HG02840 (cell line): ENCODE results near the gene STK39.
A peak's percentile ranks its signal among the peaks of the same experiment; 100 is the strongest.

Experiments
- ATAC-seq: cut with Tn5 transposase; IDR thresholded peaks from one replicate; pipeline ENCODE4 v1.9.1; 2021; ENCODE audit warnings: mild to moderate bottlenecking, moderate library complexity, moderate number of reproducible peaks; ENCODE audit not compliant: unreplicated experiment, low FRiP score

Gene STK39

DNA sequence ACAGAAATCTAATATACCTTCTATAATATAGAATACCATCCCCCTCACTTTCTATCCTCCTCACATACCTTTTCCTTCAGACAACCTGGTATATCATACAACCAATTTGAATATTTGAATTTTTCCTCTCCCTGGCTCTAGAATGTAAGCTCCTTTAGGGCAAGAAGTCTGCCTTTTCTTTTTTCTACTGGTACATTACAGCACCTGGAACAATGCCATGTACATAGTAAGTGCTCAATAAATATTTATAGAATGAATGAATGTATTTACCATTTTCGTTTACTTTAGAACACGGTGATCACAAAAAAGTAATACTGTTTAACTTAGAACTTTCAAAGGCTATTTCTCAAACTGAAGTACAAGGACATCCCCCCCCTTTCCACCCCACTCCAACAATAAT lies 187.6 kb downstream of the STK39 start:
- no peak for ATAC-seq

DNA sequence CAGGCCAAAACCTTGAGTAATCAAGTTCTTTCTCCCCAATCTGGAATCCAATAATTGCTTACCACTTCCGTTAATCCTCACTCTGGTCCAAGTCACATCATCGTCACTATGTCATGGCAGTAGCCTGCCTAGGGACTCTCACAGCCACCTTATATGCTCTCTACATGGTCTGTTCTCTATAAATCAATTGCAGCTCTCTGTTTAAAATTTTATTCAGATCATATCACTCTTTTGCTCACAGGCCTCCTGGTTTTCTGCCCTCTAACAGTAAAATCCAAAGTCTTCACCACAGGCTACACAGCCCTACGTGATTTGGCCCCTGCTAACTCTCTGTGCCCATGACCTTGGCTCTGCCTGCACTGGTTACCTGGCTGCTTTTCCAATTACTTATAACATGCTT lies 188.7 kb downstream of the STK39 start:
- ATAC-seq = no peak

DNA sequence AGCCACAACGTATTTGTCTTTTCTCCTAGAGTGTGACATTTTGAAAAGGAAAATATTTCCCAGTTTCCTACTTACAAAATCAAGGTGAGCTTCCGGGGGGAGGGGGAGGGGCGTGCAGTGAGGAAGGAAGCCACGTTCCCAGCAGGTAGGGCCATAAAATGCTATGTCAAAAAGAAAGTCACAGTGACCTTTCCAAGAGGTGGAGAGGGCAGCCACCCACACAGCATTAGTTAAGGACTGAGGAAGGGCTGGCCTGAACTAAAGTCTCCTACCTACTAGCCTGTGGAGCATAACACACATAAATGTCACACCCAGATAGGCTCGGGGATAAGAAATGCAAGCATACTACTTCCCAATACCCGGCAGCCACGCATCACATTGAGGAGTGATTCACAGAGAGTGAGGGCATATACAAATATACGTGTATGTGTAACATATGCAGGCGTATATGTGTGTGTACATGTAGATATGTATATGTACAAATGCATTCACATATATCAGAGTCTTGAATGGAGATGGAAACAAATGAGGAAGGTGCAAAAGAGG lies 191.1 kb downstream of the STK39 start:
- ATAC-seq = no peak

DNA sequence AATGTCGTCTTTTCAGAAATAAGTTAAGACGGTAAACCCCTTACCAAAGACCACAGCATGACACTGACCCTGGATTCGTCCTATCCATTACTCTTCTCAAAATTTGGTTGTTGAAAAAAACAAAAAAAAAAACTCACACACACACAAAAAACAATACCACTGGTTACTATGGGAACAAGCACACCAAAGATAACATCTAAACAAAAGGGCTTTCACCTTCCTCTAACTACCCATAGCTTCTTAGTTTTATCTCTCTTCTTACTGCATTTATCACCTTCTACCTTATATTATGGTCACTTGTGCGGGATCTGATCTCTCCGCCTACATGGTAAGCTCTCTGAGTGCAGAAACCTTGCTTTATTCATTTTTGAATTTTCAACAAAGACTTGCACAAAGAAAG lies 192.7 kb downstream of the STK39 start:
- no peak for ATAC-seq

DNA sequence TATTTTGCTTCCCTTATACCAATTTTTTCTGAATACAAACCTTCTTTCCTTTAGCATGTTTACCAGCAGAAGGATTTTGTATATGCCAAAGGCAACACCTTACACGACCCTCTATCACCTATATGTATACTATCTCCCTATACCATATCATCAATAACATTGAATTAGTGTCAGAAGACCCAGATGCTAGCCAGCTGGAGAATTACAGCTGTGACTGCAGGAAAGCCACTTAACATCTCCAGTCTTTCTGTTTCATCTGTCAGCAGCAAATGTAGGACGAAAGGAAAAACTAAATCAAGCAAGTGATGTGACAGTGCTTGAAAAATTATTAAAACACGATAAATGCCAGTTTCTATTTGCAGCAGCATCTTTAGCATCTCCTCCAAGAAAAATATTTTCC lies 193.7 kb downstream of the STK39 start:
- ATAC-seq = no peak

DNA sequence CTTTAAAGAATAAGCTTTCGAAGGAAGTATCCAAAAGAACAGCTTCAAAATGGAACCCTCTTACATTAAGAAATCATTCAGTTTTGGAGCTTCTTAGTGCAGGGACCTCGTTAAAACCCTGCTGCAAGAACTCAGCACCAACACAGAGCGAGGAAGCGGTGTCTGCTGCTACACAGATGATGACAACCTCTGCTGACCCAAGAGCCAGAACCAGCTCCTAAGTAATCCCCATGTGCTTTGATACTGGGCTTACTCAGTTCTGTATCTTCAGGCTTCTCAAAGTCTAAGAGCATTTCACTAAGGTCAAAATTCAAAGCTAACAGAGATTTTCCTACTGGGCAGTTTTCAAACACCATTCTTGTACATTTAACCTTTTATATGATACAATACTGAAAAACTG lies 194.6 kb downstream of the STK39 start:
- no peak for ATAC-seq

DNA sequence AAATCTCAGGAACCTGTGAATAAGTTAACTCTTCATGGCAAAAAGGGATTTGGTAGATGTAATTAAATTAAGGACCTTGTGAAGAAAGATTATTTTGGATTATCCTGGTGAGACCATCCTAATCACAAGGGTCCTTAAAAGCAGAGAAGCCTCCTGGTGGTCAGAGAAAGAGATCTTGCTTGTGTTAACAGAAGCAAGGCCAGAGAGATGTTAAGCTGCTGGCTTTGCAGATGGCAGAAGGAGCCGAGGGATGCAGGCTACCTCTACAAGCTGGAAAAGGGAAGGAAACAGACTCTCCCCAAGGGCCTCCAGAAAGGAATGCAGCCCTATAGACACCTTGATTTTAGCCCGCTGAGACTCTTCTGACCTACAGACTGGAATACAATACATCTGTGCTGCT lies 197.0 kb downstream of the STK39 start:
- no peak for ATAC-seq

DNA sequence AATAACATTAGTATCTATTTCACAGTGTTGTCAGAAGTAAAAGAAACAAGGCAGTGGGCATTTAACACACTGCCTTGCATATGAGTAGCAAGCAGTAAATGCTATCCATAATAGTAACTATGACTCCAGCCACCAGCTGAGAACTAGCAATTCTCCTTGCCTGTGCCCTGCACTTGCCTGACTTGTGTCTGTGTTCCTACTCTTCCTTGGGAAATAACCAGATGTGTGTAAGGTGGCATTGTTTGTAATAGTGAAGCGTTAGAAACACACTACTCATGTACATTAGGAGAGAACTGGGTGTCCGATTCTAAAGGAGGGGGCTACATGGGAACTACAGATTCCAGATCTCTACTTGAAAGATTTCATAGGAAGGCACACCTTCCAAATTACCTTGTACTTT lies 197.8 kb downstream of the STK39 start:
- ATAC-seq = no peak

DNA sequence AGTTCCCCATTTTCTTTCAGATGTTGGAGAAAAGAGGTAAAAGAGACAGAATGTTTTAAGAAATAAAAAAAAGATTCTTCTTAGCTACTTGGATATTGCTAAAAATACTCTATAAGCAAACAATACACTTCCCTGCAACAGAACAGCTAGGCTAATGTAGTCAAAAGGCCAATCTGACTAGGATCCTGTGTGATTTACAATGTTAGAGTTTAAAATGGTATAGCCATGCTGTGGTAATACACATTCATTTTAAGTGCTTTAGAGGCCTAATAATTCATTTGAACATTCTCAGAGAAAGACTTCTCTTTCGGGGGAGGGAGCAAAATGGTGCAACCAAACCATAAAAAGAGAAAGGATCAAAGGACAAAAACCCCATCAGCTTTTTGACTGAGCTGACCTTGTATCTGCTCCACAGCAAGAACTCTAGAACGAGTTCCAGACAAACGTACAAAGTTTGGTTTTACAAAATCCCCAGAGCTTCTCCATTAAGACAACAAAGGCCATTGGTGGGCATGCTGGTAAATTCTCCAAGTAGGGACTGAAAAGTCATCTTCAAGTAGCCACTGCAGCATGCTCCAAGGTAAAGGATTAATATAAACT lies 200.2 kb downstream of the STK39 start:
- no peak for ATAC-seq

DNA sequence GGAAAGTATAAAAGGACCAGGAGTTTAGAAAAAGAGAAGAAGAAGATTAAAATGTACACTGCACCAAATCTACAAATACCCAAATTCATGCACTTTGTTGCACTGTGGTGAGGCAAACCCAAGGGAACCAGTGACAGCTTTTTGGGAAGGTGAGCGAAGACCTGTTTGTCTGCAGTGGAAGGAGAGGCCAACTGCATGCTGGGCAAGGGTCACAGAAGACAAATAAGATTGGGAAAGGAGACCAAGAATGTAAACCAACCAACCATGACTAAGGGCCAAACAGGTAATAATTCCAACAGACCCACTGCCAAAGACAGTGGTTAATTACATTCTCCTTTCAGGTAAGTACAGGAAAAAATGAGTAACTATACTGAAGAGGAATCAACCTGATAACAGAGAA lies 202.8 kb downstream of the STK39 start:
- ATAC-seq = no peak

DNA sequence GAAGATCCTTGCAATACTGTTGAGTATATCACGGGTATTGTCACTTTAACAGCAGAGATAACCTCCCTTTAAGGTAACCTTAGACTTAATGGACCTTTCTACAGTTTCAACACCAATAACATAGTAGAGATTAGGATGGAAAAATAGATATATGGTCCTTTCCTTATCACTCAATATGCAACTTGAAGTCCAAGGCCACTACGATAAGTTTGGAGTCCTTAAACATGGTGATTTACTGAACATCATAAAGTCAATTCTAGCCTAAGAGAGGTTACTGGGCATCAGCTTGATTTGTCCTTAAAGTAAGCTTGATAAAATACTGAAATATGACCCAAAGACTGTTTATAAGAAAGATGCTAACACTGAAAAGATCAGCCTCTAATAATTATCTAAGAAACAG lies 203.2 kb downstream of the STK39 start:
- ATAC-seq = no peak

DNA sequence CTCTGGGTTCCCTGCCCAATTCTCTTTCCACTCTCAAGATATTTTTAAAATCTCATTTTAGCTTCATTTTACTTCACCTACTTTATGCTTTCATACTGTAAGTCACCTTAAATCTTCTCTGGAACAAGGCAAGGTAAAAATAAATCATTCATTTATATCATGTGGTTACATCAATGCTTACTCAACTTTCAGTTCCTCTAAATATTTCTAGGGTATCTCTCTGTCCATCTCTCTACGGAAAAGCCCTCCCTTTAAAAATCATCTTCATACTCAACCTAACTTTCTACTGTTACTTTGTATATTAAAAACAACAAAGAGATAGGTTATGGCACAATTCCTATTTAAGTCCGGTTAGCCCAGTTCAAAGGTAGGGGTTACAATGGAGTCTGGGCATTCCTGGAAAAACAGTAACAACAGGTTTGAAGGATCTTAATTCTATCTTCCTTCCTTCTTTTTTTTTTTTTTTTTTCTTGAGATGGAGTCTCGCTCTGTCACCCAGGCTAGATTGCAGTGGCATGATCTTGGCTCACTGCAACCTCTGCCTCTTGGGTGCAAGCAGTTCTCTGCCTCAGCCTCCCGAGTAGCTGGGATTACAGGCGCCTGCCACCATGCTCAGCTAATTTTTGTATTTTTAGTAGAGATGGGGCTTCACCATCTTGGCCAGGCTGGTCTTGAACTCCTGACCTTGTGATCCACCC lies 205.1 kb downstream of the STK39 start:
- peak; percentile 94 for ATAC-seq

DNA sequence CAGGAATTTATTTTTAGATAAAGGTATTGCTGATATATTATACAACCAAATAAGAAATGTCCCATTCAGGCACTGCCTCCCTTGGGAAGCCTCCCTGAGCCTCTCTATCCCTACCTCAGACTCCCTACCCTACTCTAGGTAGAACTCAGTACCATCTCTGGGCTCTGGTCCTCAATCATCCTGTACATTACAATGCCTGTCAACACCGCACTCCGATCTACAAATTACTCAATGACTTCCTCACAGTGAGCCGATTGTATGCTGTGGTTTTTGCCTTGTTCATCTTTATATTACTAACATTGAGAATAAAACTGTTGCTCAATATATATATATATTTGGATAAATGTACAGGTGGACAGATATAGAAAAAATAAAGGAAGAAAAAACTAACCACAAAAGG lies 207.5 kb downstream of the STK39 start:
- no peak for ATAC-seq

DNA sequence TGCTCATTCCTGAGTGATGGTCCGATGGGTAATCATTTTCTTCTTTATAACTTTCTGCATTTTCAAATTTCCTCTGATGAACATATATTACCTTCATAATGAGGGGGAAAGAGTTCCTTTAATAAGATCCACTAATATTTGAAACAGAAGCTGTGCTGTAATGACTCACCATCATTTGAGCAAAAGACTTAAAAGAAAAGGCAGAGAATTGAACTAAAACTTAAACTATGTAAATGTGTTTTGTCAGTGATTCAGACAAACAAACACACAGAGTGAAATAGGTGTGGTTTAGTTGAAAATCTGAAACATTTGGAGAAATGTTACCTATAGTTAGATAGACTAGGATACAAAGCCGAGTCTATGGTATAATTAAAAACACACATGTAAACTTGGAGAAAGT lies 209.6 kb downstream of the STK39 start:
- ATAC-seq = no peak

DNA sequence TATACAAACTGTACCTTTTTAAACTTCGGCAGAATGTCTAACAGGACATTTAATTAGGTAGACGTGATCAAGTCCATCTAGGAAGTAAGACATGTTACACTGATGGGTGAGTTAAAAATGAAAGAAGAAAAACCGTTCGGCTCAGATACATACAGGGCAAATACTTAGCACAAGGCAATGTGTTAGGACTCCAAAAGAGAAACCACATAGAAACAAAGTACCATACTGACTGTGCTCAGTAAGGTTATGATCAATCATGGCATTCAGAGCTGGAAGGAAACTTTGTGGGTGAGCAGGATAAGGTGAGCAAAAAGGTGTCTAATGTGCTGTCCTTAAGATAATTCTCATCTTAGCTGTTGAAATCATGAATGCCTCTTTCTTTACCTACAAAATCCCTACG lies 211.9 kb downstream of the STK39 start:
- ATAC-seq = no peak

DNA sequence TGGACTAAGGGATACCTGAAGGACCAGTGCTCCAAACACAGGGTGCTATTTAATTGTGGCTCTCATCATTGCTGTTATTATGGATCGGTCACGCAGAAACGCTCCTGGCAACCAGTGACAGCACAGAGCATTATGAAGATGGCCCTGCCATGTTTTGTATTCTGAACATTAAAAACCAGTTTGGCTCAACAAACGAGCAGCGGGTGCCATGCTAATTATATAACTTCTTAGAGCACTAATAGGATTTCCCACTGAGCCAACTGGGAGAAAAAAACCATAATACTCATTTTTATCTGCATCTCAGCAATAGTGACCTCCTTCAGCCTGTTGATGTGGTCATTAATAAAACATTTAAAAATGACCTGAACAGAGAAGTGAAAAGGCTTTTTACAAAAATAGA lies 212.8 kb downstream of the STK39 start:
- ATAC-seq = no peak

DNA sequence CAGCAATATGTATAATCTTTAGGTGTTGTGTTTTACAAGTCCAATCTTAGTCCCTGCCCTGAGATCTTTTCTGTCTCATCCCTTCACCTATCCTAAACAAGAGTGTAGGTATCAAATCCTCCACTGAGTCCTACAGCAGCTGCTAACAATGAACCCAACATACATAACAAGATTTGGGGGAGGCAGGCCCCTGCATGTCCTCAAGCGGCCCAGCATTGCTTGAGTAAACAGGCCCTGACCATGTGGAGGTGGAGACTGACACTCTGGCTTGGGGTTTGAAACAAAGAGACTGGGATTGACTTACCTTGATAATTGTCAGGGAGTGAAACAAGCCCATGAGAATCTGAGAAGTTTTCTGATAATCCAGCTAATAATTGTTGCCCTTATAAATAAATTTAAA lies 213.4 kb downstream of the STK39 start:
- ATAC-seq = no peak

DNA sequence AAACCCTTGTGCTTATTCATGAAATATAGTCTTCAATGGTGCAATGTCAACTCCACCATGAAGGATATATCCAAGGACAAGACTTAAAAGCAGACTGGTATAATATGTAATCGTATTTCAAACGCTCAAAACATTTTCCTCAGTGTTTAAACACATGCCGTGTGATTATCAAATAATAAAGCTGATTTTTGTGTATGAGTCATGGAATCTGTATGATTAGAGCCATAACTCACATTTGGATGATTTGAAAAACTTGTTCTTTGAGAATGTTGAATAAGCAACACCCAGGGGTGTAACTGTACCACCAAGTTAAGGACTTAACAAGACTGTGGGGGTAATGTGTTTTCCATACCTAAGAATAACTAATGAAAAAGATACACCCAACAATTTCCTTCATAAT lies 215.3 kb downstream of the STK39 start:
- ATAC-seq = no peak

DNA sequence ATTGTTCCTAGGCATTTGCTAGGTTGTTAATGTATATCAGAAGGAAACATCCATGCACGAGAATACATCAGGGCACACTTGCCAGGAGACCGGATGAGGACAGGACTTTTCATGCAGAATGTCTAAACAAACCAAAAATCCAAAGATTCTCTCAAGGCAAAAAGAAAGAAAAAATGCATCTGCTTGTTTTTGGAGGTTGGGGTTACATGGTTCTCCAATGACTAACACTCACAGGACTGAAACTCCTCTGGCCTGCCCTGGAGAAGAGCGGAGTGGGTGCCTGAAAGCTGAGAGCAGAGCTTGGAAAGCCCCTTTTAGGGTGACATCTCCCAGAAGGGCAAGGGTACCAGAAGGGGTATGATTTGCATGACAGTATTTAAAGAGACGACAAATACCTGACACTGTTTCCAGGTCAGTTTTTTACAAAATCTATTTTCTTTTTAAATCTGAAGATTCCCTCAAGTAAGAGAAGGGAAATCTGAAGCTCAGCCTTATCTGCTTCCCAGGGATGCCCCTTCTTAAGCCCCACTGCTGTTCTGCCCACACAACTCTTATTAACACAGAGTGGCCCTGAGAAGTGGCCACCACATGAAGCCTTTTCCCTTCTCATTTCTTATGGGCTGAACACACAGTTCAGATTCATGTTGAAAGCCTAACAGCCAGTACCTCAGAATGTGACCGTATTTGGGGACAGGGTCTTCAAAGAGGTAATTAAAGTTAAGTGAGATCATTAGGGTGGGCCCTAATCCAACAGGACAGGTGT lies 216.4 kb downstream of the STK39 start:
- ATAC-seq = peak; percentile 75

DNA sequence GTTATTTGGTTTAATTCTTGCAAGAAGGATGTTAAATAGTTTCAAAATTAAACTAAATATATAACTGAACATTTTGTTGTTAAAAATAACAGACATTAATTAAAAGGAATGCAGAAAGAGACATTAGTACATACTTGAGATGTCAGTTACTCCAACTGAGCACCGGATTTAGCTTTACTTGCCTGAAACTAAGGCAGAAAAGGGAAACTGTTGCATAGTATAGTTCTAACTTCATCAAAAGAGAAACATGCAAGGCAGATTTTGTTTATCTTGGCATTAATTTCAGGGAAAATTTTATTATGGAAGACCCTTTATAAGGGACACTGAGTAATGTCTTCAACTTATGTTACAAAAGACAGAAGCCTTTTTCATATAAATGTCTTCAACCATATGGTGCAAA lies 218.3 kb downstream of the STK39 start:
- ATAC-seq = no peak

DNA sequence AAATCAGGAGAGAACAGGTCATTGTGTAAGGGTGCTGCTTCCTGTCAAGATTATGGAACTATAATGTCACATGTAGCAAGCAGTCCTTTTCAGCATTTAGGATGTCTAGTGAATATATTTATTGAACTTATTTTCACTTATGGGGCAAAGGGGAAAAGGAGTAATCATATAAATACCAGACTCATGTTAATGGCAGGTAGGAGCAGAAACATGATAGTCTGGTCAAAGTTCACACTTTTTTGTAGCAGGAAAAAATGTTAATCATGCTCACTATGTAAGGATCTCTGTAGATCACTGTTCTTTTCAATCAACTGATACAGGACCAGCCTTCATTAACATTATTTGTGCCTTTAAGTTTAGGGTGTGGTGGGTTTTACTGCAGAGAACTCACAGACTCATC lies 219.0 kb downstream of the STK39 start:
- ATAC-seq = no peak
